Iris pigment epithelial cell (primary cell): ENCODE data around the gene KIF7.
A peak's percentile ranks its signal among the peaks of the same experiment; 100 is the strongest.
"Not testable (repeated sequence)": the region's sequence is repeated elsewhere in the genome, so short reads cannot be mapped to it uniquely, and the experiment has no call there.

Experiments used
- DNase-seq: peaks from one replicate; pipeline ENCODE4 v3.0.0-alpha.2; 2011; ENCODE audit warnings: low read depth

The KIF7 gene

GRCh38 chr15:89614164-89614563 lies 41.1 kb downstream of the KIF7 start:
- DNase-seq, result peak; percentile 71

- DNase-seq, result no peak
Observed at GRCh38 chr15:89613031-89613430, 42.2 kb downstream of the KIF7 start.

GRCh38 chr15:89611317-89611716 lies 44.0 kb downstream of the KIF7 start:
- DNase-seq, result no peak

GRCh38 chr15:89599021-89599420 lies 56.2 kb downstream of the KIF7 start:
- no peak for DNase-seq

- DNase-seq, result no peak
Observed at GRCh38 chr15:89593018-89593417, 62.2 kb downstream of the KIF7 start.

- peak; percentile 25 for DNase-seq
Observed at GRCh38 chr15:89591834-89592233, 63.4 kb downstream of the KIF7 start.

- peak; percentile 71 for DNase-seq
Observed at GRCh38 chr15:89587955-89588354, 67.3 kb downstream of the KIF7 start.

GRCh38 chr15:89586651-89587050 lies 68.6 kb downstream of the KIF7 start:
- DNase-seq, result no peak

GRCh38 chr15:89580747-89581146 lies 74.5 kb downstream of the KIF7 start:
- DNase-seq, result not testable (repeated sequence)

GRCh38 chr15:89578146-89578545 lies 77.1 kb downstream of the KIF7 start:
- DNase-seq, result no peak
